ENCODE data around the gene MRPL54.

MRPL54 gene

GRCh38 chr19:3780786-3781304 lies 18.4 kb downstream of the MRPL54 start:
- no peak for DNase-seq (ENCODE audit: low read depth)
- no peak overlapping the region for H3K4me3 ChIP-seq (ENCODE audit: low read length)
- TF ChIP-seq CTCF (IDR thresholded peaks at IDR 0.05; ENCODE audit: insufficient read depth, low read depth, low read length, missing control alignments), result no peak

GRCh38 chr19:3781603-3782002 lies 19.1 kb downstream of the MRPL54 start:
- no peak for TF ChIP-seq CTCF (IDR thresholded peaks at IDR 0.05; ENCODE audit: insufficient read depth, low read depth, low read length, missing control alignments)
- no peak overlapping the region for H3K4me3 ChIP-seq (ENCODE audit: low read length)
- DNase-seq (ENCODE audit: low read depth), result no peak

- no peak for TF ChIP-seq CTCF (IDR thresholded peaks at IDR 0.05; ENCODE audit: insufficient read depth, low read depth, low read length, missing control alignments)
- DNase-seq (ENCODE audit: low read depth), result no peak
- no peak overlapping the region for H3K4me3 ChIP-seq (ENCODE audit: low read length)
Measured at GRCh38 chr19:3782330-3782729, 19.8 kb downstream of the MRPL54 start.

- no peak for DNase-seq (ENCODE audit: low read depth)
Measured at GRCh38 chr19:3782903-3783302, 20.4 kb downstream of the MRPL54 start.

GRCh38 chr19:3783660-3784584 lies 21.4 kb downstream of the MRPL54 start:
- H3K4me3 ChIP-seq (ENCODE audit: low read length), result no peak overlapping the region
- no peak for DNase-seq (ENCODE audit: low read depth)
- no peak for TF ChIP-seq CTCF (IDR thresholded peaks at IDR 0.05; ENCODE audit: insufficient read depth, low read depth, low read length, missing control alignments)

More at GRCh38 chr19:3782903-3783302, 20.4 kb downstream of the MRPL54 start:
- H3K4me3 ChIP-seq (ENCODE audit: low read length), result no peak overlapping the region
- TF ChIP-seq CTCF (IDR thresholded peaks at IDR 0.05; ENCODE audit: insufficient read depth, low read depth, low read length, missing control alignments), result no peak

- H3K4me3 ChIP-seq (ENCODE audit: low read length), result no peak overlapping the region
- TF ChIP-seq CTCF (IDR thresholded peaks at IDR 0.05; ENCODE audit: insufficient read depth, low read depth, low read length, missing control alignments), result no peak
- peak; percentile 22 for DNase-seq (ENCODE audit: low read depth)
Measured at GRCh38 chr19:3784607-3785450, 22.3 kb downstream of the MRPL54 start.

Measured in epithelial cell of esophagus (primary cell).